Ovary (tissue), 3 donors: Measurements from ENCODE around the gene BCAT1.

Experiments used
- POLR2A ChIP-seq: fragments of 450-650 bp; IDR thresholded peaks from one replicate; pipeline ENCODE4 v1.6.1; 2017; ENCODE audit warnings: antibody characterized with exemption, mild to moderate bottlenecking, moderate library complexity
- TF ChIP-seq, protein P1 (sequence below), 3 donors: fragments of 450-650 bp in 2 of 3; fragments of 200-600 bp in 1 of 3; IDR thresholded peaks; one replicate each; pipeline versions ENCODE4 v1.5.1 to v1.8.0; 2016 to 2022; ENCODE audit warnings: antibody characterized with exemption in 3 of 3, mild to moderate bottlenecking in 1 of 3
- donor health status: DM: no; HTN: no; CAD: no.

DNA sequence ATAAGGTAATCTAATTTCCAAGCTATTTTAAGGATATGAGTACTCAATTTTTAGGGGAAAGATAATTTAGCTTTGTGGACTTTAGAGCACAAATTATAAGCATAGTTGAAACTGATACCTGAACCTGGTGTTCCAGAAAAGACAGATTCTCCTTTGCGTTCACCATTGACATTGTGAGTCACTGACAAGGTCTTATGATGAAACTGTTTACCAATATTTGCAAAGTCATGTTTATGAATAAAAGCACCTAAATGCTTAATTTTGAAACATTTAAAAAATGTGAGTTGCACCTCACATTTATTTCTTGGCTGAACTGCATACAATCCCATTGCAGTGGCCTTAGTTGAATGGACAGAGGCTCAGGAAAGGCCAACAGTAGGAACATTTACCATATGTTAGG, 3.9 kb downstream of the BCAT1 start:
- TF ChIP-seq, protein P1, sequence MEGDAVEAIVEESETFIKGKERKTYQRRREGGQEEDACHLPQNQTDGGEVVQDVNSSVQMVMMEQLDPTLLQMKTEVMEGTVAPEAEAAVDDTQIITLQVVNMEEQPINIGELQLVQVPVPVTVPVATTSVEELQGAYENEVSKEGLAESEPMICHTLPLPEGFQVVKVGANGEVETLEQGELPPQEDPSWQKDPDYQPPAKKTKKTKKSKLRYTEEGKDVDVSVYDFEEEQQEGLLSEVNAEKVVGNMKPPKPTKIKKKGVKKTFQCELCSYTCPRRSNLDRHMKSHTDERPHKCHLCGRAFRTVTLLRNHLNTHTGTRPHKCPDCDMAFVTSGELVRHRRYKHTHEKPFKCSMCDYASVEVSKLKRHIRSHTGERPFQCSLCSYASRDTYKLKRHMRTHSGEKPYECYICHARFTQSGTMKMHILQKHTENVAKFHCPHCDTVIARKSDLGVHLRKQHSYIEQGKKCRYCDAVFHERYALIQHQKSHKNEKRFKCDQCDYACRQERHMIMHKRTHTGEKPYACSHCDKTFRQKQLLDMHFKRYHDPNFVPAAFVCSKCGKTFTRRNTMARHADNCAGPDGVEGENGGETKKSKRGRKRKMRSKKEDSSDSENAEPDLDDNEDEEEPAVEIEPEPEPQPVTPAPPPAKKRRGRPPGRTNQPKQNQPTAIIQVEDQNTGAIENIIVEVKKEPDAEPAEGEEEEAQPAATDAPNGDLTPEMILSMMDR (IDR thresholded peaks at IDR 0.05): no peak
- TF ChIP-seq POLR2A: no peak
